GM12801 (cell line): ENCODE data around the gene TIGD1.

ENCODE experiments used
- TF ChIP-seq, protein P1 (sequence below): IDR thresholded peaks from one replicate; pipeline ENCODE4 v1.5.1; 2011; ENCODE audit warnings: control low read depth; ENCODE audit not compliant: insufficient read length; ENCODE audit errors: extremely low read depth

Gene TIGD1

DNA sequence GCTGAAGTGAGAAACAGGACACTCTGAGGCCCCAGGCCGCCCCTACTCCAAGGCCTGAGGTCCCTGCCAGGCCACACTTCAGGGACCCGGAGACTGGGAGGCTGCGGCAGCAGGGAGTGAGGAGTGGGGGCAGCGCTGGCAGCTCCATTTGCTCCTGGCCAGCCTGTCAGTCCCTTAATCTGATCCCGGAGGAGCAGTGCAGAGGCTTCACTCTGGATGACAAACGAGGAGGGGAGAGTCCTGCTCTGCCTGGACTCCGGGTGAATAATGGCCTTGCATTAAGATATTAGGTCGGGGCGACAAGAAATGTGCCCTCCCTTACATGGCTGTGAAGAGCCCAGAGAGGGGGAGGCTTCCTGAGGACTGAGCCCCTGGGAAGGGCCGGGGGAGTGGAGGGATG is 44.5 kb downstream of the TIGD1 start:
- TF ChIP-seq, protein P1, sequence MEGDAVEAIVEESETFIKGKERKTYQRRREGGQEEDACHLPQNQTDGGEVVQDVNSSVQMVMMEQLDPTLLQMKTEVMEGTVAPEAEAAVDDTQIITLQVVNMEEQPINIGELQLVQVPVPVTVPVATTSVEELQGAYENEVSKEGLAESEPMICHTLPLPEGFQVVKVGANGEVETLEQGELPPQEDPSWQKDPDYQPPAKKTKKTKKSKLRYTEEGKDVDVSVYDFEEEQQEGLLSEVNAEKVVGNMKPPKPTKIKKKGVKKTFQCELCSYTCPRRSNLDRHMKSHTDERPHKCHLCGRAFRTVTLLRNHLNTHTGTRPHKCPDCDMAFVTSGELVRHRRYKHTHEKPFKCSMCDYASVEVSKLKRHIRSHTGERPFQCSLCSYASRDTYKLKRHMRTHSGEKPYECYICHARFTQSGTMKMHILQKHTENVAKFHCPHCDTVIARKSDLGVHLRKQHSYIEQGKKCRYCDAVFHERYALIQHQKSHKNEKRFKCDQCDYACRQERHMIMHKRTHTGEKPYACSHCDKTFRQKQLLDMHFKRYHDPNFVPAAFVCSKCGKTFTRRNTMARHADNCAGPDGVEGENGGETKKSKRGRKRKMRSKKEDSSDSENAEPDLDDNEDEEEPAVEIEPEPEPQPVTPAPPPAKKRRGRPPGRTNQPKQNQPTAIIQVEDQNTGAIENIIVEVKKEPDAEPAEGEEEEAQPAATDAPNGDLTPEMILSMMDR, result no peak

DNA sequence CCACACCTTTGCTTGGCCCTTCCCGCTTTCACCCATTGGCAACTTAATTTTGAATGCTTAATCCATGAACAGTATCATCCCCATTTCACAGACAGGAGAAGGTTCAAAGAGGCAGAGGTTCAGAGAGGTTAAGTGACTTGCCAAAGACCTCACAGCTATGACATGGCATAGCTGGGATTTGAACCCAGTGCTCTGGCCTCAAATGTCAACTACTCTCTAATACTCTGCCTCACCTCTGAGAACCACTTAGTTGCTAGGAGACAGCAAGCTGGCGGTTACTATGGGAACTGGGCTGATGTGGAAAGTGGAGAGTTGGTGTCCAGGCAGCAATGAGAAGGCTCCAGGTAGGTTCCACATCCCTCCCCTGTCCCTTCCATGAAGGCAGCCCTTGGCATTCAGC is 45.9 kb downstream of the TIGD1 start:
- TF ChIP-seq, protein P1, result no peak

DNA sequence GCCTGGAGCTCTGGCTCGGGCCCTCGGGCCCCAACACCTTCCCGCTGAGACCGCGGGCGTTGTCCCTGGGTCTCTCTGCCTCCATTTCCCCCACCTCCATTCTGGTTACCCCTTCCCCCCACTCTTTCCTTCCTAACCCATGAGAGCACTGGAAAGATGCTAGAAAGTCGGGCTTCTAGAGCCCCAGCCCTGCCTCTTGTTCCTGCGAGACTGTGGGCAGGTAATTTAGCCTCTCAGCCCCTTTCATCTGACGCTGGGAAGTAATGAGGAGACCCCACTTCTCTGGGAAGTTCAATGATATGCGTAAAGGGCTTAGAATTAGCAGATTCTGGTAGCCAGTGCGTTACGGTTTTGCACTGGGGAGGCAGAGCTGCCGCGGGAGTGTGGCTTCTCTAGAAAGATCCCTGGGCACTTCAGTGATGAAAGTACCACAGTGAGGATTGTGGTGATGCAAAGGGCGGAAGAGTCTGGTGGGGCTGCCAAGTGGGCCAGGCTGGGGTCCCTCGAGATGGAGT is 46.5 kb downstream of the TIGD1 start:
- TF ChIP-seq, protein P1, result no peak

DNA sequence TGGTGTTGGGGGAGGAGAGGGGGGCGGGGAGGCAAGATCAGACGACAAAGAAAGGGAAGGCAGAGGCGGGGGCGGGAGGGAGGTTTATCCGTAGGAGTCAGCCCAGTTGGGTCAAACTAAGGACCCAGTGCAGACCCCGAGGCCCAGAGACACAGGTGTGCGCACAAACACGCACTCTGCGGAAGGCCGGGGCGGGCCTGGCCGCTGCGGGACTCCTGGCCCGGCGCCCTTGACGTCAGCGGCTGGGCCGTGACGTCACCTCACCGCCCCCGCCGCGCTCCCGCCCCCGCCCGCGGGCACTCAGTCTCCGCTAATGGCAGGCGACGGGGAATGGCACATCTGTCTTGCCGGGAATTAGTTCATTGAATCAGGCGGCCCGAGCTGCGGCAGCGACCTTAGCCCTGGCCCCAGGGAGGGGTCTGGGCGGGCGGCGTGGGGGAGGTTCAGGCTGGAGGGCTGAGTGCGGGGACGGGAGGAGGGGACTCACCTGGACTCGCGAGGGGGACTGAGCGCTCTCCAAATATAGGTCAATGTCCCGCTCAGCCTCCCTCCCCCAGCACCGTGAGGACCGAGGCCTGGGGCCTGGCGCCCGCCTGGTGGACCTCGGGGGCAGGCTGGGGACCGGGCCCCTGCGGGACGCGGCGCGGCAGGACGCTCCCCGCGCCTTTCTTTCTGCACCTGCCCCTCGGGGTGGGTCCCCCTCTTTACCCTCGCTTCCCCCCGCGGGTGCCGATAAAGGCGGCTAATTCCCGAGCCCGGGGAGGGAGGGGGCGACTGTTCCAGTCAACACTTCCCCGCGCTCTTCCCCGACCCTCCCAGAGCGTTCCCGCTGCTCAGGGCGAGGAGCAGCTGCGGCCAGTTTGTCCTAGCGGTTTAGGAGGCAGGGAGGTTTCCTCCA is 47.2 kb downstream of the TIGD1 start:
- TF ChIP-seq, protein P1, result no peak

DNA sequence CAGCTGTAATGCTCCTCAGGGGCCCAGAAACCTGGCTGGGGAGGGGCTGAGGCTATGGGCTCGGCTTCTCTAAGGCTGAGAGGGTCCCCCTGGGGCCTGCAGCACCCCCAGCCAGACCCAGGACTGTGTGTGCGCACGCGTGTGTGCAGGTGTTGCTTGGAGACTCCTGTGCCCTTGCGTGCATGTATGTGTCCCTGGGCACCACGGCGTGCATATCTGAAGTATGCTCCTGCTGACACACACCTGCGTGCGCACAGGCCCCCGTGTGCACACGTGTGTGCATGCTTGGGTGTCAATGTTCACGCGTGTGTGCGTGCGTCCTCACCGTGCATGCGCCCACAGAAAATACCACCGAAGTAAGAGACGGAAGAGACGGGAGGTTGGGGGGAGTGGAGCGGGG is 47.8 kb downstream of the TIGD1 start:
- TF ChIP-seq, protein P1, result no peak

DNA sequence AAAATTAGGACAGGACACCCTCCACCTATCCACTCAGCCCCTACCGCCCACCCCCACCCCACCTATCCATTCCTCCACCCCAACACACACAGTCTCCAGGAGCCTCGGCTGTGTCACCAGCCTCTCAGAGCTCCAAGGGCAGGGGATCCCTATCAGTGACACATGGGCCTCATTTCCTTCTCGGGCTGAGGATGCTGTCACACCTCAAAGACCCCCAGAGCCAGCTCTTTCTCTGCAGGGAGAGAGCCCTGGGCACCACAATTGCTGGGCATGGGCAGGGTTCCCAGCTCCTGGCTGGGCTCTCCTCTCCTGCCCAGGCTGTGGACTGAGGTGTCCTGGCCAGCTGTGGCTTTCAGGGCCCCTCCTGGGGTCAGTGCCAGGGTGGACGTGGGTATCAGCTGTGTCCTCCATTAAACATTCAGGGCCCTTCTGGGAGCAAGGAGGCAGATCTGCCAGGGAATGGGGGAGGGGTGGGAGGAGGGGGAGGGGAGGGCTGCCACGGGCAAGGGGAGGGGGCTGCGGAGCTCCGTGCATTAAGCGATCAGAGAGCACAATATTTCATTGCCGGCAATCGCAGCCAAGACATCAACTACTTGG is 48.5 kb downstream of the TIGD1 start:
- TF ChIP-seq, protein P1, result no peak

DNA sequence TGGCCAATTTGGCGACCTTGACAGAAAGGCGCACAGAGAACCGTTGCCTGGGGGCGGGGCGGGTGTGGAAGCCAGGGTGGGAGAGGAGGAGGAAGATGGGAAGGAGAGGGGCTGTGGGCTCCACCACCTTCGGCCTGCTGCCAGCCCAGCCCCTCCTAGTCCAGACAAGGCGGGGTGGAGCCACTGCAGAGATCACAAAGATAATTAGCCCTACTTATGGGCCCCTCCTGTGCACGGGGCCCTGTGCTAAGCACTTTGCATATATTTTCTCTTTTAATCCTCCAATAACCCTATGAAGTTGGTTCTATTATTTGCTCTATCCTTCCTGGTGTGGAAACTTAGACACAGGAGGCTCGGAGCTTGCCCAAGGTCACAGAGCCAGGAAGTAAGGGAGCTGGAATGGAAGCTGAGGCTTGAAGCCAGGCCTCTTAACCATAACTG is 49.0 kb downstream of the TIGD1 start:
- TF ChIP-seq, protein P1, result no peak
